GM19455 (cell line): Measurements from ENCODE around the gene SRRM3.
"Not testable (repeated sequence)": the region's sequence is repeated elsewhere in the genome, so short reads cannot be mapped to it uniquely, and the experiment has no call there.

Experiments used
- ATAC-seq: cut with Tn5 transposase; IDR thresholded peaks from one replicate; pipeline ENCODE4 v1.9.1; 2021; ENCODE audit not compliant: unreplicated experiment

SRRM3 gene

DNA sequence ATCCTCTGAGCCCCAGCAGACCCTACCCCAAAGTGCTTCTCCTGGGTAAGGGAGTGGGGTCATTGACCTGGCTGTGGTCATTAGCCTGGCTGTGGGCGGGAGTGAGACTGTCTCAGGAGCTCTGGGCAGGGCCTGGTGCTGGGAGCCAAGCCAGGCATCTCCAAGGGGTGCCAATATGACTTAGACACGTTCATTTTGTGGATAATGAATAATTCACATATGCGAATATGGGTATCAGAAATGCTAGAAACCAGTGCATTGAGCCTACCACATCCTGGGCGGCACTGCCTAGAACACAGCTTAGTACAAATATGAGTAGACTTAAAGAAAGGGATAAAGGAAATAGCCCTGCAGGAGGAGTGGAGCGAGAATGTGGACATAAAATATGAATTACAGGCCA lies 14.4 kb upstream of the SRRM3 start:
- ATAC-seq = no peak

DNA sequence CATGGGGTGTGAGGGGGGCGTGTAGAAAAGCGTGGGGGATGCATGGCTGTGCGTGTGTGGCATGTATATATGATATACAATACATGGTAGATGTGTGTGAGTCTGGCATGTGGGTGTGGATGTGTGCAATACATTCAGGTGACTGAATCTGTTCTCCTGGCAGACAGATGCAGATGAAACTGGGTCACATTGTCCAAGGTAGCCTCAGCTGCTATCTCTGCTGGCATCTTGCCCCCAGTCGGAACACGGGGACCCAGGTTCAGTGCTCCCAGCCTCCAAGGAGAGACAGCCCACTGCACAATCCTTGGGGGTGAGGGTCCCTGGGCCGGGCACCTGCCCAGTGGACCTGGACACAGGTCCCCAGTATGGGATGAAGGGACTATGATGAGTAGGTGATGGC lies 12.4 kb upstream of the SRRM3 start:
- ATAC-seq = no peak

- no peak for ATAC-seq
Observed at GRCh38 chr7:76191783-76192240, 9.9 kb upstream of the SRRM3 start.

DNA sequence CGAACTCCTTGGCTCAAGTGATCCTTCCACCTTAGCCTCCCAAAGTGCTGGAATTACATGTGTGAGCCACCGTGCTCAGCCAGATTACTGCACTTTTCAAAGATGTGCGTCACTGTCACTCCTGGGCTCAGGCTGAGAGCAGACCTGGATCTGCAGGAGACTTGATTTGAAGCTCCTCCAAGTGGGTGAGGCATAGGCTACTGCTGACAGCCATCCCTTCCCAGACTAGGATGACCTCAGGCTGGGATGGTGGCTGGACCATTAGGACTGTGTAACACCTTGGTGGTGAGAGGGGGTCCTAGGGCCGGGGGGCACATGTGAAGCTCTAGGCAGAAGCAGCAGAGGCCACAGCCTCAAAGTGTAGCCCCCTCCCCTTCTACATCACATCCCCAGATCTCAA lies 8.2 kb upstream of the SRRM3 start:
- ATAC-seq = no peak

DNA sequence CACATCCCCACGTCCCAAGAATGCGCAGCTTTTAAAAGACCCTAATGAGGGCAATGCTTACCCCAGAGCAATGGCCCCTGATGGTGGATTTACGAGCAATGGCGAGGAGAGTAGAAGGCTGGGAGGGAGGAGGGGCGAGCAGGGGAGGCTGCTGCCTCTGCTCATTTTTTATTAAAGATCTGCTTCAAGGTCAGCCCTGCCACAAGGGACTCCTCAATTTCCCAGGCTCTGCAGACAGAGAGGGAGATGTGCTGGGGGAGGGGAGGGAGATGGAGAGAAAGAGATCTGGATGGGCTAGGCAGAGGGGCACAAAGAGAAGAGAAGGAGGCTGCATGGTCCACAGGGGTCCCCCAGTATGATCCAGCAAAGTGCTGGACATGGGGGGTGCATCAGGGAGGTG lies 7.8 kb upstream of the SRRM3 start:
- ATAC-seq = no peak

GRCh38 chr7:76196786-76197185 lies 4.9 kb upstream of the SRRM3 start:
- ATAC-seq = no peak

DNA sequence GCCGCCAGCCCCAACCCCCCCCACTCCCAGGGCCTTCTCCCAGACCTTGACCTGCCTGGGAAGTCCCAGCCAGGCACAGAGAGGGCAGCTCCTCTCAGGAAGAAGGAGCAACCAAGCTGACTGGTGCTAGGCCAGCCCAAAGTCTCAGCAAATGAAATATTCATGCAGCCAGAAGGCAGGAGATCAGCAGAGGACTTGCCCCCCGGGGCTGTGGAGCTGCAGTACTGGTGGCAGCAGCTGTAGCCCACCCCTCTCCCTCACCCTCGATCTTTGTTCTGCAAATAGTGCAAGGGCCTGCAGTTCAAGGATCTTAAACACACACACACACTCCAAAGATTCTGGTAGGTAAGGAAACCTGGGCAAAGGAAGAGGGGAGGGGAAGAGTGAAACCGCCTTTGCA lies 3.5 kb upstream of the SRRM3 start:
- no peak for ATAC-seq

DNA sequence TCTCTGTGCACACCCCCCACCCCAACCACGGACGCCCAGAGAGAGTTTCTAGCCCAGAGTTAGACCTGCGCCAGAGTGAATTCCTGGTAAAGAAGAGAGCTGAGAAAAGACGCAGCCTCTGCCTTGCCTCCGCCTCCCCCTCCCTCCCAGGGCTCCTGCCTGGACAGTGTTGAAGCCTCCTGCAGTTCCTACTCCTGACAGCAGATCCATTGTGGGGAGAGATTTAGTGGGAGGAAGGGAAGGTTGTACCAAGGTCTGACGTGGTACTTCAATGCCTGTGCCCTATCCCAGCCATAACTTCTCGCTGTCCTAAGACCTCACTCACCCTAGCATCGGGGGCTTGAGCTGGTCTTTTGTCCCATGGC lies 952 bp downstream of the SRRM3 start:
- no peak for ATAC-seq

- ATAC-seq = no peak
Observed at GRCh38 chr7:76204147-76204546, 2.5 kb downstream of the SRRM3 start.

DNA sequence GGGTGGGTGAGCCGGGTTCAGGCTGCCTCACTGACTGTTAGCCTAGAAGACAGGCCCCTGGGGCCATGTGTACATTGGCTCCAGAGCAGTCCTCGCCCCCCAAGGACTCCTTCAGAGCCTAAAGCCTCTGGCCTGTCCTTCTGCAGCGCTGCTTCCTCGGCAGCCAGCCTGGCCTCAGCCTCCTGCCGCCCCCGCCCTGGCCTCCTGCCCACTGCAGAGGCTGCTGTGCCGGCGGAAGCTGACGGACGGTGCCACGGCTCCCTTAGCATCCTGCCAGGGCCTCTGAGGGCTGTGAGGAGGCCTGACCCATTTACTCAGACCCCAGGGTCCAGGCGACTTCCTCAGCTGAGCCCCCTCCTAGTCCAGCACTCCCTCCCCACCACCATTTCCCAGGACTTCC lies 4.9 kb downstream of the SRRM3 start:
- ATAC-seq = no peak

- no peak for ATAC-seq
Observed at GRCh38 chr7:76209310-76209709, 7.6 kb downstream of the SRRM3 start.

DNA sequence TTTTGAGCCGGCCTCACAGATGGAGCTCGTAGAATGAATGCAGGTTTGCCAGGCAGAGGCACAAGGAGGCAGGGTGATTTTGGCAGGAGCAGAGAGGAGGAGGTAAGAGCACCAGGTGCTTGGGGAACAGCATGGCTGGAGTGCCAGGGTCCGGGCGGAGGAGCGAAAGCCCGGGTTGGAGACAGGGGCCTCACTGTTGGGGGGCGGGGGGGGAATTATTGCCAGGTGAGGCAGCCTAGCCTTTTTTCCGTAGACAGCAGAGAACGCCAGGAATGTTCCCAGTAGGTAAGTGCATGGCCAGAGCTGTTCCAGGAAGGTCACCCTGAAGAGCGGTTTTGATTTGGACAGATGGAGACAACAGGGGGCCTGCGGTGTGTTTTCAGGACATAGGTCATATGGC lies 9.5 kb downstream of the SRRM3 start:
- no peak for ATAC-seq

- ATAC-seq = not testable (repeated sequence)
Observed at GRCh38 chr7:76215349-76215748, 13.7 kb downstream of the SRRM3 start.

GRCh38 chr7:76216381-76217082 lies 14.8 kb downstream of the SRRM3 start:
- no peak for ATAC-seq

- ATAC-seq = no peak
Observed at GRCh38 chr7:76217942-76218566, 16.4 kb downstream of the SRRM3 start.

DNA sequence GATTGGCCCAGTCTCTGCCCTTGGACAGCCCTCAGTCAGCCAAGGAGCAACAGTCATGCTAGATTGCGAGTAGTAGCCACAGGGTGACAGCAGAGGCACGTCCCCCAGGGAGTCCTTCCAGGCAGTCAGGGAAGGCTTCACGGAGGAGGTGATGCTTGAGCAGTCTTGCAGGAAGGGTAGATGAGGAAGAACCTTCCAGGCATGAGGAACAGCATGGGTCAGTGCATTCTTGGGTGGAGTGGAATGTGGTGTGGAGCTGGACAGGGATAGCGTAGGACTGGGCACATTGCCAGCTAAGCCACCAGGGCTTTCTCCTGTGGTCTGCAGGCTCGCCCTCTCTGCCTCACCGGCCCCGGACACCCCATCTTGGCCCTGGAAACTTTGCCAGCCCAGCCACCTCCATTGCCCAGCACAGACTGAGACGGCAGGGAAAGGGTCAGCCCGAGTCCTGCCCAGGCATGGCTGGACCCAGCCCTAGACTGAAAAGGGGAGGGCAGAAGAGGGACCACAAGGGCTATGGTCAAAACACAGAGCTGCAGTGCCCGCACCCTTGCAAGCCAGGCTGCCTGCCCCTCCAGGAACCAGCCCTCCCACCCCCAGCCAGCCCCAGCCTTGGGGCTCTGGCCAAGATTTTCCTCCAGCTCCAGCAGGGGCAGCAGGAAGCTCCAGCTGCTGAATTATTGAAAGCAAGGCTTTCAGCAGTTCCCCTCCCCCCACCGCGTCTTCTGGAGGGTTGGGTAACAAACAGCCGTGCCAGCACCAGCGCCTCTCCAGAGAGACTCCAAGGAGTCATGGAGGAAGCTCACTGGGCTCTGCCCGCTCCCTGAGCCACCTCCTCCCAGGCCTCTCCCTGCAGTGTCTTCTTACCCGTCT lies 18.7 kb downstream of the SRRM3 start:
- ATAC-seq = no peak

GRCh38 chr7:76222333-76222732 lies 20.6 kb downstream of the SRRM3 start:
- ATAC-seq = no peak

DNA sequence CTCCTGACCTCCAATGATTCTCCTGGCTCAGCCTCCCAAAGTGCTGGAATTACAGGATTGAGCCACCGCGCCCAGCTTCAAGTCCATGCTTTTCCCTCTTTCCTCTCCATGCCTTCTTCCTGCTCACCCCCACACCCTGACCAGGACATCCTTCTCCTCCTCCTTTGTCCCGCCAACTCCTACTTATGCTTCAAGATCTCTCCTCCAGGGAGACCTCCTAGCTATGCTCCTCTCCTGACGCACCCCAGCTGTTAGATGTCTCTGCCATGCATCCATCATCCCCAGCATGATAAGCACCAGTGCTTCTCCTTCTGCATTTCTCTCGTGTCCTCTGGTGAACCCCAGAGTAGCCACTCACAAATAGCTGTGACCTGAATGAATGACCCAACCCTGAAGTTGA lies 21.1 kb downstream of the SRRM3 start:
- no peak for ATAC-seq

- ATAC-seq = no peak
Observed at GRCh38 chr7:76223286-76223972, 21.7 kb downstream of the SRRM3 start.

GRCh38 chr7:76224695-76225094 lies 23.0 kb downstream of the SRRM3 start:
- no peak for ATAC-seq

- ATAC-seq = no peak
Observed at GRCh38 chr7:76225379-76225778, 23.7 kb downstream of the SRRM3 start.
